Measurements from ENCODE around the gene NSG2. TPM values are rescaled to one million over a fixed set of nuclear protein-coding genes. Genes with fewer than 3 reads are reported as not detected.
A peak's percentile ranks its signal among the peaks of the same experiment; 100 is the strongest.
"Not testable (repeated sequence)": the region's sequence is repeated elsewhere in the genome, so short reads cannot be mapped to it uniquely, and the experiment has no call there.

The NSG2 gene
- total and polyA plus RNA-seq, 12 donors: 0.11 to 0.82 (median 0.34) TPM; not detected in 2

- intact Hi-C loops (cut with DNase I): no loop called here
- H3K4me3 ChIP-seq: no peak overlapping the region
- peaks cover 0 to 9% (median 0%) of the 10 kb centered on the region in 7 donors for H3K27me3 ChIP-seq
- WGBS, 2 donors: 61 to 63% methylated on average over 5 of the region's 5 CpGs
- H3K9me3 ChIP-seq: no peaks in the 10 kb centered on the region
- H3K4me1 ChIP-seq: no peaks in the 10 kb centered on the region
- no peaks in the 10 kb centered on the region for H3K36me3 ChIP-seq
- no peak overlapping the region for H3K27ac ChIP-seq
- no peak for TF ChIP-seq CTCF (IDR thresholded peaks at IDR 0.05)
- DNase-seq: no peak
- no peak for ATAC-seq
Measured at GRCh38 chr5:174100490-174100889, 55.0 kb downstream of the NSG2 start.

- no peak for ATAC-seq
- H3K36me3 ChIP-seq: no peaks in the 10 kb centered on the region
- 62 to 66% methylated on average over 6 of the region's 6 CpGs for WGBS, 2 donors
- no peaks in the 10 kb centered on the region for H3K4me1 ChIP-seq
- peaks cover 0 to 9% (median 0%) of the 10 kb centered on the region in 7 donors for H3K27me3 ChIP-seq
- H3K9me3 ChIP-seq: no peaks in the 10 kb centered on the region
- H3K27ac ChIP-seq: no peak overlapping the region
- H3K4me3 ChIP-seq: no peak overlapping the region
- DNase-seq: no peak
- intact Hi-C loops (cut with DNase I): no loop called here
- no peak for TF ChIP-seq CTCF (IDR thresholded peaks at IDR 0.05)
Measured at GRCh38 chr5:174101195-174101730, 55.8 kb downstream of the NSG2 start.

- H3K36me3 ChIP-seq; intact Hi-C loops (cut with DNase I): not testable (repeated sequence)
- WGBS, 2 donors: 86 to 92% methylated on average over 2 of the region's 2 CpGs
Measured at GRCh38 chr5:174102574-174102973, 57.1 kb downstream of the NSG2 start.

DNA sequence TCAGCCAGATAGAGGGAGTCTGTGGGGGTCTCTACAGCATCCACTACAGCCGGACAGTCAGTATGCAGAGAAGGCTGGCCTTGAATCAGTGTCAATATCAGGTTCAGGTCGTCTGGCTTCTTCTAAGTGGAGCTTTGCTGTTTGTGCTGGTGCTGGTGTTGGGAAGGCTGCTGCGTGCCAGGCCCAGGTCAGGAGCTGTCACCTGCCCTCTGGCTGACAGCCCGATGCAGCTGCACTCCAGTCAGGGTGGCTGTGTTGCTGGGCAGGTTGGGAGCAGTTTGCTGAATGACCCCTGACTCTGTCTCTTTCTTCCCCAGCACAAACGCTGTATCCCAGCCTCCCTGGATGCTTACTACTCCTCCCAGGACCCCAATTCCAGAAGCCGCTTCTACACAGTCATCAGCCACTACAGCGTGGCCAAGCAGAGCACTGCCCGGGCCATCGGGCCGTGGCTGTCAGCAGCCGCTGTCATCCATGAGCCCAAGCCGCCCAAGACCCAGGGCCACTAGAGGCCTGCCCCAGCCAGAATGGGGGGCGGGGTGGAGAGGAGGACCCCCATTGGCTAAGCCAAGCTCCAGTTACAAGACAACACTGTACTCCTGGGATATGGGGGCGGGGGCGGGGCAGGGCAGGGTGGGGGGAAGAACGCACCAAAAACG is 61.6 kb downstream of the NSG2 start:
- Histone ChIP-seq H3K36me3 (no peaks in the 10 kb centered on the region), H3K27ac (no peak overlapping the region), H3K9me3 (no peaks in the 10 kb centered on the region), H3K4me3 (no peak overlapping the region), H3K27me3 (peaks cover 0 to 9% (median 0%) of the 10 kb centered on the region in 7 donors), H3K4me1 (no peaks in the 10 kb centered on the region)
- ATAC-seq: peak in 1 of 8 donors; percentile 29
- no peak for TF ChIP-seq CTCF (IDR thresholded peaks at IDR 0.05)
- intact Hi-C loops (cut with DNase I): no loop called here
- no peak for DNase-seq
- WGBS, 2 donors: 52 to 55% methylated on average over 17 of the region's 17 CpGs

More at GRCh38 chr5:174102574-174102973, 57.1 kb downstream of the NSG2 start:
- not testable (repeated sequence) for ATAC-seq, H3K27ac ChIP-seq, H3K4me3 ChIP-seq, H3K4me1 ChIP-seq, H3K9me3 ChIP-seq, DNase-seq, H3K27me3 ChIP-seq

GRCh38 chr5:174108745-174109144 is 63.2 kb downstream of the NSG2 start:
- 85 to 86% methylated on average over 6 of the region's 6 CpGs for WGBS, 2 donors
- Histone ChIP-seq H3K36me3 (no peaks in the 10 kb centered on the region), H3K4me3 (no peak overlapping the region), H3K9me3 (no peaks in the 10 kb centered on the region), H3K4me1 (no peaks in the 10 kb centered on the region), H3K27me3 (peaks cover 0 to 9% (median 0%) of the 10 kb centered on the region in 7 donors), H3K27ac (no peak overlapping the region)
- ATAC-seq (no peak), DNase-seq (no peak)
- intact Hi-C loops (cut with DNase I): no loop called here
- no peak for TF ChIP-seq CTCF (IDR thresholded peaks at IDR 0.05)

All from heart right ventricle (tissue), 16 donors.